Osteocyte (in vitro differentiated cells): ENCODE results near the gene IVL. TPM values are rescaled to one million over a fixed set of nuclear protein-coding genes. Genes with fewer than 3 reads are reported as not detected.

ENCODE experiments used
- DNase-seq: peaks from one replicate; pipeline ENCODE4 v3.0.0; 2021; ENCODE audit warnings: mixed read lengths; ENCODE audit not compliant: unreplicated experiment; ENCODE audit errors: extremely low spot score
- H3K27ac Mint-ChIP-seq: one replicate; pipeline ENCODE4 v1.8.0; 2021; ENCODE audit warnings: mild to moderate bottlenecking, mixed read lengths; ENCODE audit not compliant: unreplicated experiment
- H3K27me3 Mint-ChIP-seq: one replicate; pipeline ENCODE4 v1.8.0; 2021; ENCODE audit warnings: mixed read lengths; ENCODE audit not compliant: unreplicated experiment
- H3K36me3 Mint-ChIP-seq: one replicate; pipeline ENCODE4 v1.8.0; 2021; ENCODE audit warnings: mixed read lengths; ENCODE audit not compliant: unreplicated experiment
- H3K4me1 Mint-ChIP-seq: one replicate; pipeline ENCODE4 v1.8.0; 2021; ENCODE audit warnings: mixed read lengths; ENCODE audit not compliant: unreplicated experiment
- H3K4me3 Mint-ChIP-seq: one replicate; pipeline ENCODE4 v1.8.0; 2021; ENCODE audit warnings: mild to moderate bottlenecking, moderate library complexity, mixed read lengths; ENCODE audit not compliant: unreplicated experiment
- H3K9me3 Mint-ChIP-seq: one replicate; pipeline ENCODE4 v1.8.0; 2021; ENCODE audit warnings: mixed read lengths; ENCODE audit not compliant: unreplicated experiment
- CTCF ChIP-seq: fragments of 200-600 bp; sonication (generic); IDR thresholded peaks from 2 replicates; pipeline ENCODE4 v1.5.0; 2021; ENCODE audit warnings: antibody characterized with exemption, mild to moderate bottlenecking, moderate library complexity
- total RNA-seq: library from RNA; stranded (reverse); gene quantifications from 2 replicates; pipeline ENCODE4 v1.2.1, GENCODE V29; 2021

IVL gene
- total RNA-seq, 1 donor from 2014 or later, result not detected

- H3K36me3 Mint-ChIP-seq, result no peaks in the 10 kb centered on the region
- H3K4me3 Mint-ChIP-seq, result no peak overlapping the region
- H3K4me1 Mint-ChIP-seq, result no peaks in the 10 kb centered on the region
- no peak overlapping the region for H3K27ac Mint-ChIP-seq
- no peaks in the 10 kb centered on the region for H3K9me3 Mint-ChIP-seq
- no peak for TF ChIP-seq CTCF
- H3K27me3 Mint-ChIP-seq, result no peaks in the 10 kb centered on the region
- DNase-seq, result no peak
Measured at GRCh38 chr1:152886758-152887409, 21.5 kb upstream of the IVL start.

GRCh38 chr1:152888126-152888525 lies 20.2 kb upstream of the IVL start:
- H3K4me3 Mint-ChIP-seq, result no peak overlapping the region
- no peak for DNase-seq
- no peaks in the 10 kb centered on the region for H3K4me1 Mint-ChIP-seq
- H3K27ac Mint-ChIP-seq, result no peak overlapping the region
- no peaks in the 10 kb centered on the region for H3K36me3 Mint-ChIP-seq
- TF ChIP-seq CTCF, result no peak
- no peaks in the 10 kb centered on the region for H3K9me3 Mint-ChIP-seq
- H3K27me3 Mint-ChIP-seq, result peaks cover 2% of the 10 kb centered on the region

- TF ChIP-seq CTCF, result no peak
- peaks cover 4% of the 10 kb centered on the region for H3K27me3 Mint-ChIP-seq
- no peak overlapping the region for H3K4me3 Mint-ChIP-seq
- DNase-seq, result no peak
- no peaks in the 10 kb centered on the region for H3K9me3 Mint-ChIP-seq
- no peaks in the 10 kb centered on the region for H3K36me3 Mint-ChIP-seq
- H3K4me1 Mint-ChIP-seq, result no peaks in the 10 kb centered on the region
- H3K27ac Mint-ChIP-seq, result no peak overlapping the region
Measured at GRCh38 chr1:152899027-152899426, 9.3 kb upstream of the IVL start.

- TF ChIP-seq CTCF, result no peak
- Mint-ChIP-seq H3K9me3 (no peaks in the 10 kb centered on the region), H3K27me3 (no peaks in the 10 kb centered on the region), H3K4me1 (no peaks in the 10 kb centered on the region), H3K36me3 (no peaks in the 10 kb centered on the region), H3K4me3 (no peak overlapping the region), H3K27ac (no peak overlapping the region)
- DNase-seq, result no peak
Measured at GRCh38 chr1:152899883-152900282, 8.5 kb upstream of the IVL start.

- H3K9me3 Mint-ChIP-seq, result no peaks in the 10 kb centered on the region
- no peak overlapping the region for H3K4me3 Mint-ChIP-seq
- no peak overlapping the region for H3K27ac Mint-ChIP-seq
- TF ChIP-seq CTCF, result no peak
- H3K27me3 Mint-ChIP-seq, result no peaks in the 10 kb centered on the region
- no peaks in the 10 kb centered on the region for H3K36me3 Mint-ChIP-seq
- DNase-seq, result no peak
- no peaks in the 10 kb centered on the region for H3K4me1 Mint-ChIP-seq
Measured at GRCh38 chr1:152901631-152902030, 6.7 kb upstream of the IVL start.
